ENCODE data around the gene TMEM60. TPM values are rescaled to one million over a fixed set of nuclear protein-coding genes. Genes with fewer than 3 reads are reported as not detected.
"Not testable (repeated sequence)": the region's sequence is repeated elsewhere in the genome, so short reads cannot be mapped to it uniquely, and the experiment has no call there.

The TMEM60 gene
- total RNA-seq, 4 donors from 2014 or later: 10.9 to 14.0 (median 11.7) TPM

DNA sequence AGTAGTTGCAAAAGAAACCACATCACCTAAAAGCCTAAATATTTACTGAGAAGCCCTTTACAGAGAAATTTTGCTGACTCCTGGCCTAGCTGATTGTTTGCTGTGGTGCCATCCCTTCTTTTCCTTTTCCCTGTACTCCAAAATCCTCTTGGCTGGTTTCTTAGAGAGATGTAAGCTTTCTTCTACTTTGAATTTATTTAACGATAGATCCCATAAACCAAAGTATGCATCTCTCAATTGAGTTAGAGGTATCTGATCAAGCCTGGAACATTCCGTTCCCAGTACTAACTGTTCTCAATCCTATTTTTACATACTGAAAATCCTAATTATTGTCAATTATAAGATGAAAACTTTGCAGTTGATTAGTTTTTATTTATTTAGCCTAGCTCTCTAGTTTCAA lies 6.3 kb downstream of the TMEM60 start:
- 80 to 88% methylated on average over 2 of the region's 2 CpGs for WGBS, 2 donors
- intact Hi-C loops (cut with DNase I; ENCODE audit: low total_unique reads): no loop called here
- no peak overlapping the region for H3K4me3 ChIP-seq (ENCODE audit: low read depth, poor library complexity, severe bottlenecking)
- no peak for DNase-seq (ENCODE audit: low spot score in 2 of 2)
- TF ChIP-seq CTCF (IDR thresholded peaks at IDR 0.05) (no peak), POLR2A (IDR thresholded peaks at IDR 0.05) (no peak)

DNA sequence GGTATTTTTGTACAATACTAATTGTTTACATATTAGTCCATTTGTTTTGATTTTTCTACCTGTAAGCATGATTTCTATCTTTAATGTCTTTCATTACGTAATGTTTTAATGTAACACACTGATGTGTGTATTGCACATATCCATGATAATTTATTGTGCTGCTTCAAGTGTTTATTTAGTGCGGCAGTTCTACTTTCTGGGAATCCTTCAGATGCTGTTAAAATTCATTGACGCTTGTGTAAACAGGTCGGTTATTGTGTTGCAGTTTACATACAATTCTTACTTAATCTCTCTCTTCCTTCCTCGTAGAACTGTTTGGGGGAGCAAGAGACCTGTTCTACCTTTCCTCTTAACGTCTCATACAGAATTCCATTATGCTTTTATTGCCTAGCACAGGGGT lies 6.9 kb downstream of the TMEM60 start:
- H3K4me3 ChIP-seq (ENCODE audit: low read depth, poor library complexity, severe bottlenecking): no peak overlapping the region
- TF ChIP-seq CTCF (IDR thresholded peaks at IDR 0.05) (no peak), POLR2A (IDR thresholded peaks at IDR 0.05) (no peak)
- no peak for DNase-seq (ENCODE audit: low spot score in 2 of 2)
- WGBS, 2 donors: 77% methylated on average over 6 of the region's 6 CpGs
- intact Hi-C loops (cut with DNase I; ENCODE audit: low total_unique reads): no loop called here

GRCh38 chr7:77788327-77788902 lies 9.8 kb downstream of the TMEM60 start:
- no peak for DNase-seq (ENCODE audit: low spot score in 2 of 2)
- 95 to 98% methylated on average over 2 of the region's 2 CpGs for WGBS, 2 donors
- intact Hi-C loops (cut with DNase I; ENCODE audit: low total_unique reads): no loop called here
- no peak overlapping the region for H3K4me3 ChIP-seq (ENCODE audit: low read depth, poor library complexity, severe bottlenecking)
- no peak for TF ChIP-seq CTCF (IDR thresholded peaks at IDR 0.05)
- no peak for TF ChIP-seq POLR2A (IDR thresholded peaks at IDR 0.05)

- TF ChIP-seq POLR2A (IDR thresholded peaks at IDR 0.05) (no peak), CTCF (IDR thresholded peaks at IDR 0.05) (no peak)
- intact Hi-C loops (cut with DNase I; ENCODE audit: low total_unique reads): no loop called here
- no peak for DNase-seq (ENCODE audit: low spot score in 2 of 2)
- no peak overlapping the region for H3K4me3 ChIP-seq (ENCODE audit: low read depth, poor library complexity, severe bottlenecking)
Measured at GRCh38 chr7:77786741-77787140, 11.5 kb downstream of the TMEM60 start.

- H3K4me3 ChIP-seq (ENCODE audit: low read depth, poor library complexity, severe bottlenecking): no peak overlapping the region
- no peak for DNase-seq (ENCODE audit: low spot score in 2 of 2)
- 90 to 97% methylated on average over 3 of the region's 3 CpGs for WGBS, 2 donors
- TF ChIP-seq POLR2A (IDR thresholded peaks at IDR 0.05): no peak
- no peak for TF ChIP-seq CTCF (IDR thresholded peaks at IDR 0.05)
- intact Hi-C loops (cut with DNase I; ENCODE audit: low total_unique reads): no loop called here
Measured at GRCh38 chr7:77786018-77786417, 12.2 kb downstream of the TMEM60 start.

DNA sequence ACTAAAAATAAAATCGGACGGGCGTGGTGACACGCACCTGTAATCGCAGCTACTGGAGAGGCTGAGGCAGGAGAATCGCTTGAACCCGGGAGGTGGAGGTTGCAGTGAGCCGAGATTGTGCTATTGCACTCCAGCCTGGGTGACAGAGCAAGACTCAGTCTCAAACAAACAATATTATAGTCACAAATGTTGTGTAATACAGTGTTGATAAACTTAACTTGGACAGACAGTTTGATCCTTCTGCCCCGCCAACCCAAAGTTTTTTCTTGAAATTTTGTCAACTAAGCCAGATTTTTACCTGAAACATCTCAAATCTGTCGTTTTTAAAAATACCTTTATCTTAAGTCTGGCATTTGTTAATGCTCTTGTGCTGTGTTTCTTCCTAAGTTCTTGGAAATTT lies 13.8 kb downstream of the TMEM60 start:
- DNase-seq (ENCODE audit: low spot score in 2 of 2); H3K4me3 ChIP-seq (ENCODE audit: low read depth, poor library complexity, severe bottlenecking); intact Hi-C loops (cut with DNase I; ENCODE audit: low total_unique reads): not testable (repeated sequence)
- 94 to 97% methylated on average over 10 of the region's 10 CpGs for WGBS, 2 donors

Data from lower leg skin (tissue), 4 donors.